A549 (cell line): Measurements from ENCODE around the gene STRA8.

Experiments used
- CTCF ChIP-seq: fragments of >200 bp; sonication (Bioruptor Twin); formaldehyde crosslinking; IDR thresholded peaks from 3 replicates; pipeline ENCODE4 v1.5.1; 2016
- EP300 ChIP-seq, 2 experiments: fragments of >200 bp; sonication (Bioruptor Twin); formaldehyde crosslinking; IDR thresholded peaks; 2 replicates in 1 of 2; 3 replicates in 1 of 2; pipeline ENCODE4 v1.6.1; 2016 to 2017
- TP53 ChIP-seq: fragments of 250-450 bp; sonication (Bioruptor Pico); IDR thresholded peaks from 2 replicates; pipeline ENCODE4 v1.5.0; 2021; ENCODE audit warnings: mild to moderate bottlenecking, moderate library complexity

GRCh38 chr7:135200821-135201331, 32.8 kb upstream of the STRA8 start:
- TF ChIP-seq CTCF: no peak
- no peak for TF ChIP-seq EP300 (IDR thresholded peaks at IDR 0.05)
- TF ChIP-seq TP53: no peak
